ENCODE results near the gene FAP.
A peak's percentile ranks its signal among the peaks of the same experiment; 100 is the strongest.

Gene FAP

GRCh38 chr2:162184359-162184758 is 58.9 kb downstream of the FAP start:
- DNase-seq: no peak

- DNase-seq: no peak
Measured at GRCh38 chr2:162182395-162182794, 60.9 kb downstream of the FAP start.

- DNase-seq: no peak
Measured at GRCh38 chr2:162177301-162177700, 65.9 kb downstream of the FAP start.

- no peak for DNase-seq
Measured at GRCh38 chr2:162175714-162176113, 67.5 kb downstream of the FAP start.

- no peak for DNase-seq
Measured at GRCh38 chr2:162174746-162175145, 68.5 kb downstream of the FAP start.

- DNase-seq: no peak
Measured at GRCh38 chr2:162172802-162173370, 70.4 kb downstream of the FAP start.

- no peak for DNase-seq
Measured at GRCh38 chr2:162166745-162167144, 76.5 kb downstream of the FAP start.

- no peak for DNase-seq
Measured at GRCh38 chr2:162166174-162166573, 77.1 kb downstream of the FAP start.

GRCh38 chr2:162164802-162165201 is 78.4 kb downstream of the FAP start:
- DNase-seq: no peak

GRCh38 chr2:162159446-162159845 is 83.8 kb downstream of the FAP start:
- DNase-seq: no peak

GRCh38 chr2:162156149-162156548 is 87.1 kb downstream of the FAP start:
- no peak for DNase-seq

GRCh38 chr2:162155093-162155492 is 88.2 kb downstream of the FAP start:
- DNase-seq: no peak

GRCh38 chr2:162153608-162154224 is 89.5 kb downstream of the FAP start:
- DNase-seq: peak in 5 of 6 experiments; percentile 8 to 60 (median 34)

- DNase-seq: no peak
Measured at GRCh38 chr2:162152147-162152546, 91.1 kb downstream of the FAP start, which contains the start of gene GCG. Gene GCG (minus strand): TSS chr2:162152247. CDS start chr2:162149178, 3,069 bp downstream.

GRCh38 chr2:162149940-162150339 is 93.3 kb downstream of the FAP start:
- DNase-seq: no peak

GRCh38 chr2:162149466-162149865 is 93.8 kb downstream of the FAP start:
- no peak for DNase-seq

- no peak for DNase-seq
Measured at GRCh38 chr2:162148956-162149355, 94.3 kb downstream of the FAP start.

- DNase-seq: no peak
Measured at GRCh38 chr2:162143969-162144368, 99.3 kb downstream of the FAP start.

GRCh38 chr2:162138310-162138709 is 104.9 kb downstream of the FAP start:
- DNase-seq: no peak

- DNase-seq: no peak
Measured at GRCh38 chr2:162127422-162127821, 115.8 kb downstream of the FAP start.

- DNase-seq: no peak
Measured at GRCh38 chr2:162126527-162126926, 116.7 kb downstream of the FAP start.

- no peak for DNase-seq
Measured at GRCh38 chr2:162126111-162126519, 117.1 kb downstream of the FAP start.

- no peak for DNase-seq
Measured at GRCh38 chr2:162125138-162125537, 118.1 kb downstream of the FAP start.

- DNase-seq: peak in 3 of 6 experiments; percentile 35 to 77 (median 63)
Measured at GRCh38 chr2:162123806-162124758, 119.2 kb downstream of the FAP start.

Measured in stimulated activated naive CD4-positive, alpha-beta T cell (primary cell).